SK-N-SH treated with all-trans-retinoic acid at 6 μM for 48 hours (cell line): ENCODE data around the gene CDH16.
A peak's percentile ranks its signal among the peaks of the same experiment; 100 is the strongest.
"Not testable (repeated sequence)": the region's sequence is repeated elsewhere in the genome, so short reads cannot be mapped to it uniquely, and the experiment has no call there.

Source experiments
- ATAC-seq: fragments of 200-7000 bp; cut with Tn5 transposase; 3 replicates; pipeline ENCODE4 v1.9.1; 2020; ENCODE audit warnings: mild to moderate bottlenecking, moderate library complexity
- BACH2 ChIP-seq: fragments of 250-450 bp; sonication (Bioruptor Pico); IDR thresholded peaks from 2 replicates; pipeline ENCODE4 v1.9.0; 2021; ENCODE audit warnings: mild to moderate bottlenecking, borderline replicate concordance
- CSDC2 ChIP-seq: fragments of 250-450 bp; sonication (Bioruptor Pico); IDR thresholded peaks from 2 replicates; pipeline ENCODE4 v1.5.0; 2020; ENCODE audit warnings: mild to moderate bottlenecking, moderate library complexity
- OSR1 ChIP-seq: fragments of 250-450 bp; sonication (Bioruptor Pico); IDR thresholded peaks from 2 replicates; pipeline ENCODE4 v1.8.0; 2022; ENCODE audit warnings: moderate library complexity, mild to moderate bottlenecking, inconsistent platforms
- PPARA ChIP-seq: fragments of 250-450 bp; sonication (Bioruptor Pico); IDR thresholded peaks from 2 replicates; pipeline ENCODE4 v1.5.0; 2020; ENCODE audit warnings: mild to moderate bottlenecking, borderline replicate concordance
- RARB ChIP-seq: fragments of 250-450 bp; sonication (Bioruptor Pico); IDR thresholded peaks from 2 replicates; pipeline ENCODE4 v1.8.0; 2021; ENCODE audit warnings: mild to moderate bottlenecking, moderate library complexity
- TCF4 ChIP-seq: fragments of 250-450 bp; sonication (Bioruptor Pico); IDR thresholded peaks from 2 replicates; pipeline ENCODE4 v1.8.0; 2021; ENCODE audit warnings: mild to moderate bottlenecking, moderate library complexity, borderline replicate concordance
- TOX ChIP-seq: fragments of 250-450 bp; sonication (Bioruptor Pico); IDR thresholded peaks from 2 replicates; pipeline ENCODE4 v1.8.0; 2021; ENCODE audit warnings: mild to moderate bottlenecking, moderate library complexity, borderline replicate concordance
- ZC3H10 ChIP-seq: fragments of 250-450 bp; sonication (Bioruptor Pico); IDR thresholded peaks from 2 replicates; pipeline ENCODE4 v1.5.1; 2021; ENCODE audit warnings: mild to moderate bottlenecking, moderate library complexity
- ZFP3 ChIP-seq: fragments of 250-450 bp; sonication (Bioruptor Pico); IDR thresholded peaks from 2 replicates; pipeline ENCODE4 v1.5.0; 2020; ENCODE audit warnings: mild to moderate bottlenecking, moderate library complexity
- ZNF565 ChIP-seq: fragments of 450-650 bp; formaldehyde crosslinking; conservative IDR thresholded peaks from 2 replicates; pipeline ENCODE4 v1.5.0; 2020; ENCODE audit warnings: low read depth, mild to moderate bottlenecking, moderate library complexity
- ZNF70 ChIP-seq: fragments of 450-650 bp; formaldehyde crosslinking; IDR thresholded peaks from 2 replicates; pipeline ENCODE4 v1.5.0; 2020; ENCODE audit warnings: mild to moderate bottlenecking, moderate library complexity
- ZNF8 ChIP-seq: fragments of 450-650 bp; formaldehyde crosslinking; IDR thresholded peaks from 2 replicates; pipeline ENCODE4 v1.5.0; 2020; ENCODE audit warnings: mild to moderate bottlenecking, moderate library complexity
- TF ChIP-seq, protein P1 (sequence below): fragments of 250-450 bp; sonication (Bioruptor Pico); IDR thresholded peaks from 2 replicates; pipeline ENCODE4 v1.5.1; 2020; ENCODE audit warnings: low read depth, mild to moderate bottlenecking, moderate library complexity
- TF ChIP-seq, protein P2 (sequence below): fragments of 250-450 bp; sonication (Bioruptor Pico); IDR thresholded peaks from 2 replicates; pipeline ENCODE4 v1.5.1; 2021; ENCODE audit warnings: mild to moderate bottlenecking, moderate library complexity
- TF ChIP-seq, protein P3 (sequence below): fragments of 250-450 bp; sonication (Bioruptor Pico); IDR thresholded peaks from 2 replicates; pipeline ENCODE4 v1.8.0; 2021; ENCODE audit warnings: low read depth, mild to moderate bottlenecking, moderate library complexity, borderline replicate concordance
- TF ChIP-seq, protein P4 (sequence below): fragments of 250-450 bp; sonication (Bioruptor Pico); IDR thresholded peaks from 2 replicates; pipeline ENCODE4 v1.5.0; 2020; ENCODE audit warnings: mild to moderate bottlenecking, moderate library complexity

CDH16 gene

DNA sequence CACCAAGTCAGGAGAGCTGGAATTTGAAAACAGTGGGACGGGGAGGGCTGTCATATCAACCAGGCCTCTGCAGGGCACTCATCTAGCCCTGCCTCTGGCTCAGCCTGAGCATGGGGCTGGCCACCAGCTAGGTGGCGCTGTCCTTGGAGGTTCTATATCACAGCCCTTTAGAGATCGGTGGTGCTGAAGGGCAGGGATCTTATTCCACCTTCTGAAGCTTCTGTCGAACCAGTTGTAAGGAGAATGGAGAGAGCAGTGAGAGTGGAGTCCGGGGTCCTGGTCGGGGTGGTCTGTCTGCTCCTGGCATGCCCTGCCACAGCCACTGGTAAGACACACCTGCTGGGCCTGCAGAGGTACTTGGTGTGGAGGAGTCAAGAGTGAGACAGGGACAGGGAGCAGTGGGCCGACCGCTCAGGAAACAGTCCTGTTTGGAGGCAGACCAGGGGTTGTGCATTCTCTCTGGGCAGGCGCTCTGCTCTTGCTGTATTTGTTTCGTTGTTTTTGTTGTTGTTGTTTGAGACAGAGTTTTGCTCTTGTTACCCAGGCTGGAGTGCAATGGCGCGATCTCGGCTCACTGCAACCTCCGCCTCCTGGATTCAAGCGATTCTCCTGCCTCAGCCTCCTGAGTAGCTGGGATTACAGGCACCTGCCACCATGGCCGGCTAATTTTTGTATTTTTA, 42.5 kb upstream of the CDH16 start, which contains the start of gene CES3:
Gene CES3 (plus strand): TSS at position 202 of the 680 bp plus-strand sequence. CDS start 42 bp downstream, at position 244.
- TF ChIP-seq TCF4 (CRISPR knock-in tag), result no peak
- TF ChIP-seq, protein P1, sequence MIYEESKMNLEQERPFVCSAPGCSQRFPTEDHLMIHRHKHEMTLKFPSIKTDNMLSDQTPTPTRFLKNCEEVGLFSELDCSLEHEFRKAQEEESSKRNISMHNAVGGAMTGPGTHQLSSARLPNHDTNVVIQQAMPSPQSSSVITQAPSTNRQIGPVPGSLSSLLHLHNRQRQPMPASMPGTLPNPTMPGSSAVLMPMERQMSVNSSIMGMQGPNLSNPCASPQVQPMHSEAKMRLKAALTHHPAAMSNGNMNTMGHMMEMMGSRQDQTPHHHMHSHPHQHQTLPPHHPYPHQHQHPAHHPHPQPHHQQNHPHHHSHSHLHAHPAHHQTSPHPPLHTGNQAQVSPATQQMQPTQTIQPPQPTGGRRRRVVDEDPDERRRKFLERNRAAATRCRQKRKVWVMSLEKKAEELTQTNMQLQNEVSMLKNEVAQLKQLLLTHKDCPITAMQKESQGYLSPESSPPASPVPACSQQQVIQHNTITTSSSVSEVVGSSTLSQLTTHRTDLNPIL (CRISPR knock-in tag), result no peak
- TF ChIP-seq ZFP3 (CRISPR knock-in tag), result no peak
- no peak for TF ChIP-seq PPARA (CRISPR knock-in tag)
- TF ChIP-seq, protein P2, sequence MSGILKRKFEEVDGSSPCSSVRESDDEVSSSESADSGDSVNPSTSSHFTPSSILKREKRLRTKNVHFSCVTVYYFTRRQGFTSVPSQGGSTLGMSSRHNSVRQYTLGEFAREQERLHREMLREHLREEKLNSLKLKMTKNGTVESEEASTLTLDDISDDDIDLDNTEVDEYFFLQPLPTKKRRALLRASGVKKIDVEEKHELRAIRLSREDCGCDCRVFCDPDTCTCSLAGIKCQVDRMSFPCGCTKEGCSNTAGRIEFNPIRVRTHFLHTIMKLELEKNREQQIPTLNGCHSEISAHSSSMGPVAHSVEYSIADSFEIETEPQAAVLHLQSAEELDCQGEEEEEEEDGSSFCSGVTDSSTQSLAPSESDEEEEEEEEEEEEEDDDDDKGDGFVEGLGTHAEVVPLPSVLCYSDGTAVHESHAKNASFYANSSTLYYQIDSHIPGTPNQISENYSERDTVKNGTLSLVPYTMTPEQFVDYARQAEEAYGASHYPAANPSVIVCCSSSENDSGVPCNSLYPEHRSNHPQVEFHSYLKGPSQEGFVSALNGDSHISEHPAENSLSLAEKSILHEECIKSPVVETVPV, result no peak
- TF ChIP-seq ZNF70 (CRISPR knock-in tag), result no peak
- no peak for TF ChIP-seq CSDC2
- ATAC-seq, result peak; percentile 100

DNA sequence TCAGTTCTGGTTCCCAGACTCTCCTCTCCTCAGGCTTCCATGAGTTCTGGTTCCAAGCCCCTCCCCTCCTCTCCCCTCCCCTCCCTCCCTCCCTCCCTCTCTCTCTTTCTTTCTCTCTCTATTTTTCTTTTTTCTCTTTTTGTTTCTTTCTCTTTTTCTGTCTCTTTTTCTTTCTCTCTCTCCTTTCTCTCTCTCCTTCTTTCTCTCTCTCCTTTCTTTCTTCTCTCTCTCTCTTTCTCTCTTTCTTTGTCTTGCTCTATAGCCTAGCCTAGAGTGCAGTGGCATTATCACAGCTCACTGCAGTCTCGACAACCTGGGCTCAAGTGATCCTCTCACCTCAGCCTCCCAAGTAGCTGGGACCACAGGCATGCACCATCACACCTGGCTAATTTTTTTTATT, 41.6 kb upstream of the CDH16 start:
- no peak for ATAC-seq
- TF ChIP-seq, protein P3, sequence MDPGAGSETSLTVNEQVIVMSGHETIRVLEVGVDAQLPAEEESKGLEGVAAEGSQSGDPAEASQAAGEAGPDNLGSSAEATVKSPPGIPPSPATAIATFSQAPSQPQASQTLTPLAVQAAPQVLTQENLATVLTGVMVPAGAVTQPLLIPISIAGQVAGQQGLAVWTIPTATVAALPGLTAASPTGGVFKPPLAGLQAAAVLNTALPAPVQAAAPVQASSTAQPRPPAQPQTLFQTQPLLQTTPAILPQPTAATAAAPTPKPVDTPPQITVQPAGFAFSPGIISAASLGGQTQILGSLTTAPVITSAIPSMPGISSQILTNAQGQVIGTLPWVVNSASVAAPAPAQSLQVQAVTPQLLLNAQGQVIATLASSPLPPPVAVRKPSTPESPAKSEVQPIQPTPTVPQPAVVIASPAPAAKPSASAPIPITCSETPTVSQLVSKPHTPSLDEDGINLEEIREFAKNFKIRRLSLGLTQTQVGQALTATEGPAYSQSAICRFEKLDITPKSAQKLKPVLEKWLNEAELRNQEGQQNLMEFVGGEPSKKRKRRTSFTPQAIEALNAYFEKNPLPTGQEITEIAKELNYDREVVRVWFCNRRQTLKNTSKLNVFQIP (CRISPR knock-in tag), result no peak
- no peak for TF ChIP-seq BACH2 (CRISPR knock-in tag)
- TF ChIP-seq OSR1 (CRISPR knock-in tag), result no peak
- no peak for TF ChIP-seq TCF4 (CRISPR knock-in tag)
- TF ChIP-seq, protein P4, sequence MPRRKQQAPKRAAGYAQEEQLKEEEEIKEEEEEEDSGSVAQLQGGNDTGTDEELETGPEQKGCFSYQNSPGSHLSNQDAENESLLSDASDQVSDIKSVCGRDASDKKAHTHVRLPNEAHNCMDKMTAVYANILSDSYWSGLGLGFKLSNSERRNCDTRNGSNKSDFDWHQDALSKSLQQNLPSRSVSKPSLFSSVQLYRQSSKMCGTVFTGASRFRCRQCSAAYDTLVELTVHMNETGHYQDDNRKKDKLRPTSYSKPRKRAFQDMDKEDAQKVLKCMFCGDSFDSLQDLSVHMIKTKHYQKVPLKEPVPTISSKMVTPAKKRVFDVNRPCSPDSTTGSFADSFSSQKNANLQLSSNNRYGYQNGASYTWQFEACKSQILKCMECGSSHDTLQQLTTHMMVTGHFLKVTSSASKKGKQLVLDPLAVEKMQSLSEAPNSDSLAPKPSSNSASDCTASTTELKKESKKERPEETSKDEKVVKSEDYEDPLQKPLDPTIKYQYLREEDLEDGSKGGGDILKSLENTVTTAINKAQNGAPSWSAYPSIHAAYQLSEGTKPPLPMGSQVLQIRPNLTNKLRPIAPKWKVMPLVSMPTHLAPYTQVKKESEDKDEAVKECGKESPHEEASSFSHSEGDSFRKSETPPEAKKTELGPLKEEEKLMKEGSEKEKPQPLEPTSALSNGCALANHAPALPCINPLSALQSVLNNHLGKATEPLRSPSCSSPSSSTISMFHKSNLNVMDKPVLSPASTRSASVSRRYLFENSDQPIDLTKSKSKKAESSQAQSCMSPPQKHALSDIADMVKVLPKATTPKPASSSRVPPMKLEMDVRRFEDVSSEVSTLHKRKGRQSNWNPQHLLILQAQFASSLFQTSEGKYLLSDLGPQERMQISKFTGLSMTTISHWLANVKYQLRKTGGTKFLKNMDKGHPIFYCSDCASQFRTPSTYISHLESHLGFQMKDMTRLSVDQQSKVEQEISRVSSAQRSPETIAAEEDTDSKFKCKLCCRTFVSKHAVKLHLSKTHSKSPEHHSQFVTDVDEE (CRISPR knock-in tag), result no peak

DNA sequence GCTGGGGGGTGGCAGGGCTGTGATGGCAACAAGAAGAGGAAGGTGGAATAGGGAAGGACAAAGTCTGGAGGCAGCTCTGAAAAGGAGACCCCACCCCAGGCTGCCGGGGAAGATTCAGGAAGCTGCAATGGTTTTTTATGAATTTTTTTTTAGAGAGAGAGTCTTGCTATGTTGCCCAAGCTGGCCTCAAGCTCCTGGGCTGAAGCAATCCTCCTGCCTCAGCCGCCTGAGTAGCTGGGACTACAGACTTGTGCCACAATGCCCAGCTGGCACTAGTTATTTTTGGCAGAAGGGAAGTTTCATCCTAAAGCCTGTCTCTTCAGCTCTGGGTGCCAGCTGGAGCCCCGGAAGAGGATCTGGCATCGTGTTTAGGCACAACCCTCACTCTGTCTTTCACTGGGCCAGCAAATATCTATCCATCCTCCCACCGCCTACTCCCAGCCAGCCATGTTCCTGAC, 41.0 kb upstream of the CDH16 start:
- TF ChIP-seq RARB (CRISPR knock-in tag), result no peak
- no peak for TF ChIP-seq TOX
- no peak for TF ChIP-seq TCF4 (CRISPR knock-in tag)
- no peak for TF ChIP-seq ZNF70 (CRISPR knock-in tag)
- no peak for TF ChIP-seq ZNF8 (CRISPR knock-in tag)
- TF ChIP-seq, protein P4 (CRISPR knock-in tag), result no peak
- TF ChIP-seq PPARA (CRISPR knock-in tag), result no peak

DNA sequence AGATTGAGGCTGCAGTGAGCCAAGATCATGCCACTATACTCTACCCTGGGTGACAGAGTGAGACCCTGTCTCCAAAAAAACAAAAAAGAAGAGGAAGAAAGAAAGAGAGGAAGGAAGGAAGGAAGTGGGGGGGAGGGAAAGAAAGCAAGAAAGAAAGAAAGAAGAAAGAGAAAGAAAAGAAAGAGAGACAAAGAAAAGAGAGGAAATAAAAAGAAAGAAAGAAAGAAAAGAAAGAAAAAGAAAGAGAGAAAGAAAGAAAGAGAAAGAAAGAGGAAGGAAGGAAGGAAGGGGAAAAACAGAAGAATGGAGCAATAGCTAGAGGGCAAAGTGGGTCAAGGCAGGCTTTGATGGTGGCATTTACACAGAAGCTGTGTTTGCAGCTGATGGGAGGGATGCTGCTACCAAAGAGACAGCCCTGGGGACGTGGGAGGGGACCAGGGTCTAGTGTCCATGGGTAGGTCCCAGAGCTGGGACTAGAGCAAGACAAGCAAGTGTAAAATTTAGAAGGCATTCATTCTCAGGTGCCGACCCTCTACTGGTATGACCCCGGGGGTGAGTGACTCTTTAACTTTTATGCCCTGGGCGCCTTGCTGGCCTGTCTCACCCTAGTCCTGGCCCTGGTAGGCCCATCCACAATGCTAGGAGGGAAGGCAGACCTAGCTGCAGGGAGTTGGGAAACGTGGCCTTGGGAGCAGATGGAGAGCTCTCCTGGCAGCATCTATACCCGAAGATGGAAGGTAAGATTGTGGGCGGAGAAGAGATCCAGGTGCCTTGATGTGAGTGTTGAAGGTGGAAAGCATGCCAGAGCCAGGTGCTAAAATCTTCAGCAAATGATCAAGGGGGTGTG, 40.4 kb upstream of the CDH16 start:
- no peak for ATAC-seq
- TF ChIP-seq ZNF8 (CRISPR knock-in tag) (no peak), ZC3H10 (CRISPR knock-in tag) (no peak), OSR1 (CRISPR knock-in tag) (no peak), ZNF70 (CRISPR knock-in tag) (no peak), ZNF565 (CRISPR knock-in tag) (no peak), ZFP3 (CRISPR knock-in tag) (no peak), TOX (no peak)
- TF ChIP-seq, protein P3 (CRISPR knock-in tag), result no peak
- TF ChIP-seq, all 23 proteins: peak for 0

More for the DNA sequence above, 41.0 kb upstream of the CDH16 start:
- no peak for ATAC-seq

DNA sequence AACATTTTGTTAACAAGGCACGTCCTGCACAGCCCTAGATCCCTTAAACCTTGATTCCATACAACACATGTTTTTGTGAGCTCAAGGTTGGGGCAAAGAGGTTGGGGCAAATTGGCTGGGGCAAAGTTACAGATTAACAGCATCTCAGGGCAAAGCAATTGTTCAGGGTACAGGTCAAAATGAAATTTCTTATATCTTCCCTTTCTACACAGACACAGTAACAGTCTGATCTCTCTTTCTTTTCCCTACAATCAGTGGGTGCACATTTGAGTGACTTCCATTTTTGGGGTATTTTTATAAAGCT, 37.4 kb upstream of the CDH16 start:
- ATAC-seq, result not testable (repeated sequence)

DNA sequence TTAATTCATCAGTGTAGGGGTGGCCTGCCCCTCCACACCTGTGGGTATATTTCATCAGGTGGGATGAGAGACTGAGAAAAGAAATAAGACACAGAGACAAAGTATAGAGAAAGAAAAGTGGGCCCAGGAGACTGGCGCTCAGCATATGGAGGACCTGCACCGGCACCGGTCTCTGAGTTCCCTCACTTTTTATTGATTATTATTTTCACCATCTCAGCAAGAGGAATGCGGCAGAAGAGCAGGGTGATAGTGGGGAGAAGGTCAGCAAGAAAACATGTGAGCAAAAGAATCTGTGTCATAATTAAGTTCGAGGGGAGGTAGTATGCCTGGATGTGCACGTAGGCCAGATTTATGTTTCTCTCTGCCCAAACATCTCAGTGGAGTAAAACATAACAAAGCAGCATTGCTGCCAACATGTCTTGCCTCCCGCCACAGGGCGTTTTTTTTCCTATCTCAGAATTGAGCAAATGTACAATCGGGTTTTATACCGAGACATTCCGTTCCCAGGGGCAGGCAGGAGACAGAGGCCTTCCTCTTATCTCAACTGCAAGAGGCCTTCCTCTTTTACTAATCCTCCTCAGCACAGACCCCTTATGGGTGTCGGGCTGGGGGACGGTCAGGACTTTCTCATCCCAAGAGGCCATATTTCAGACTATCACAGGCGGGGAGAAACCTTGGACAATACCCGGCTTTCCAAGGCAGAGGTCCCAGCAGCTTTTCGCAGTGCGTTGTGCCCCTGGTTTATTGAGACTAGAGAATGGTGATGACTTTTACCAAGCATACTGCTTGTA, 36.9 kb upstream of the CDH16 start:
- ATAC-seq, result not testable (repeated sequence)
